ENCODE data around the gene CNR1. TPM values are rescaled to one million over a fixed set of nuclear protein-coding genes. Genes with fewer than 3 reads are reported as not detected.
A peak's percentile ranks its signal among the peaks of the same experiment; 100 is the strongest.

CNR1 gene
- total and polyA plus RNA-seq, 10 donors: 1.7 to 5.7 (median 2.9) TPM

GRCh38 chr6:88144637-88145297 lies 21.4 kb downstream of the CNR1 start:
- no peak for DNase-seq

GRCh38 chr6:88143421-88144157 lies 22.6 kb downstream of the CNR1 start:
- Histone ChIP-seq H3K4me3 (no peak overlapping the region), H3K27me3 (replicated peaks in 1 of 7) (no peaks in the 10 kb centered on the region), H3K4me1 (peaks cover 0 to 21% (median 3%) of the 10 kb centered on the region in 6 donors), H3K9me3 (no peaks in the 10 kb centered on the region), H3K36me3 (no peaks in the 10 kb centered on the region), H3K27ac (no peak overlapping the region)
- no peak for DNase-seq
- 88 to 92% (median 90%) methylated on average over 14 of the region's 14 CpGs for WGBS, 5 donors
- TF ChIP-seq POLR2A (IDR thresholded peaks at IDR 0.05) (no peak), POLR2AphosphoS5 (IDR thresholded peaks at IDR 0.05) (no peak)
- TF ChIP-seq, protein P1, sequence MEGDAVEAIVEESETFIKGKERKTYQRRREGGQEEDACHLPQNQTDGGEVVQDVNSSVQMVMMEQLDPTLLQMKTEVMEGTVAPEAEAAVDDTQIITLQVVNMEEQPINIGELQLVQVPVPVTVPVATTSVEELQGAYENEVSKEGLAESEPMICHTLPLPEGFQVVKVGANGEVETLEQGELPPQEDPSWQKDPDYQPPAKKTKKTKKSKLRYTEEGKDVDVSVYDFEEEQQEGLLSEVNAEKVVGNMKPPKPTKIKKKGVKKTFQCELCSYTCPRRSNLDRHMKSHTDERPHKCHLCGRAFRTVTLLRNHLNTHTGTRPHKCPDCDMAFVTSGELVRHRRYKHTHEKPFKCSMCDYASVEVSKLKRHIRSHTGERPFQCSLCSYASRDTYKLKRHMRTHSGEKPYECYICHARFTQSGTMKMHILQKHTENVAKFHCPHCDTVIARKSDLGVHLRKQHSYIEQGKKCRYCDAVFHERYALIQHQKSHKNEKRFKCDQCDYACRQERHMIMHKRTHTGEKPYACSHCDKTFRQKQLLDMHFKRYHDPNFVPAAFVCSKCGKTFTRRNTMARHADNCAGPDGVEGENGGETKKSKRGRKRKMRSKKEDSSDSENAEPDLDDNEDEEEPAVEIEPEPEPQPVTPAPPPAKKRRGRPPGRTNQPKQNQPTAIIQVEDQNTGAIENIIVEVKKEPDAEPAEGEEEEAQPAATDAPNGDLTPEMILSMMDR (IDR thresholded peaks at IDR 0.05 in 8 of 11, conservative IDR thresholded peaks at IDR 0.05 in 3 of 11): no peak
- intact Hi-C loops (cut with DNase I; ENCODE audit: low total_unique reads): no loop called here

More at GRCh38 chr6:88144637-88145297, 21.4 kb downstream of the CNR1 start:
- WGBS, 5 donors: 89 to 92% (median 92%) methylated on average over 19 to 20 of the region's 20 CpGs
- intact Hi-C loops (cut with DNase I; ENCODE audit: low total_unique reads): no loop called here
- Histone ChIP-seq H3K4me1 (peaks cover 0 to 21% (median 3%) of the 10 kb centered on the region in 6 donors), H3K4me3 (no peak overlapping the region), H3K27ac (no peak overlapping the region), H3K27me3 (replicated peaks in 1 of 7) (peaks cover 0 to 4% (median 0%) of the 10 kb centered on the region in 7 donors), H3K36me3 (no peaks in the 10 kb centered on the region), H3K9me3 (no peaks in the 10 kb centered on the region)
- TF ChIP-seq POLR2AphosphoS5 (IDR thresholded peaks at IDR 0.05): no peak
- no peak for TF ChIP-seq POLR2A (IDR thresholded peaks at IDR 0.05)
- TF ChIP-seq, protein P1 (IDR thresholded peaks at IDR 0.05 in 8 of 11, conservative IDR thresholded peaks at IDR 0.05 in 3 of 11): no peak

- H3K9me3 ChIP-seq: no peaks in the 10 kb centered on the region
- H3K27ac ChIP-seq: peak overlapping the region in 6 of 8 donors; percentile 40 to 80 (median 64)
- TF ChIP-seq POLR2AphosphoS5 (IDR thresholded peaks at IDR 0.05) (no peak), POLR2A (IDR thresholded peaks at IDR 0.05) (no peak)
- TF ChIP-seq, protein P1 (IDR thresholded peaks at IDR 0.05 in 8 of 11, conservative IDR thresholded peaks at IDR 0.05 in 3 of 11): no peak
- H3K4me1 ChIP-seq: peaks cover 0 to 21% (median 3%) of the 10 kb centered on the region in 6 donors
- H3K4me3 ChIP-seq: peak overlapping the region in 1 of 8 donors; percentile 13
- no peak for DNase-seq
- H3K36me3 ChIP-seq: no peaks in the 10 kb centered on the region
- intact Hi-C loops (cut with DNase I; ENCODE audit: low total_unique reads): no loop called here
- 69 to 79% (median 72%) methylated on average over 3 of the region's 3 CpGs for WGBS, 5 donors
- H3K27me3 ChIP-seq (replicated peaks in 1 of 7): no peaks in the 10 kb centered on the region
Measured at GRCh38 chr6:88142297-88142668, 23.9 kb downstream of the CNR1 start.
